Uterus (tissue), 2 donors: Measurements from ENCODE around the gene SAMD14.

Experiments
- CTCF ChIP-seq, 4 experiments: fragments of 200-600 bp in 2 of 4; fragments of 450-650 bp in 2 of 4; sonication (generic) in 2 of 4; IDR thresholded peaks; one replicate each; pipeline ENCODE4 v1.5.1; 2016 to 2019; ENCODE audit warnings: antibody characterized with exemption in 4 of 4, mild to moderate bottlenecking in 2 of 4, moderate library complexity in 1 of 4
- POLR2A ChIP-seq, 2 donors: fragments of 450-650 bp; IDR thresholded peaks; one replicate each; pipeline ENCODE4 v1.6.1; 2016; ENCODE audit warnings: antibody characterized with exemption in 2 of 2, mild to moderate bottlenecking in 1 of 2, moderate library complexity in 1 of 2

- TF ChIP-seq POLR2A (IDR thresholded peaks at IDR 0.05), result no peak
- TF ChIP-seq CTCF (IDR thresholded peaks at IDR 0.05), result no peak
Observed at GRCh38 chr17:50093807-50094206, 36.2 kb downstream of the SAMD14 start.
